Stimulated activated CD4-positive, alpha-beta T cell treated with anti-CD3 and anti-CD28 coated beads, Interleukin-4, amount 100 ng/mL, for 48 hours (primary cell): ENCODE measurements around the gene C17orf114.

Experiments
- DNase-seq, 2 donors: peaks; one replicate each; pipeline ENCODE4 v3.0.0-alpha.2; 2020; ENCODE audit warnings: low read depth in 2 of 2

The C17orf114 gene

GRCh38 chr17:4788159-4788806 is 13.8 kb downstream of the C17orf114 start:
- DNase-seq = no peak

- DNase-seq = no peak
These were observed 15.6 kb downstream of the C17orf114 start for GRCh38 chr17:4786516-4786915.

- DNase-seq = no peak
These were observed 16.0 kb downstream of the C17orf114 start, which contains the start of gene VMO1 for GRCh38 chr17:4786106-4786511. VMO1 (minus strand) TSS chr17:4786364; CDS start chr17:4786352, 12 bp downstream.

DNA sequence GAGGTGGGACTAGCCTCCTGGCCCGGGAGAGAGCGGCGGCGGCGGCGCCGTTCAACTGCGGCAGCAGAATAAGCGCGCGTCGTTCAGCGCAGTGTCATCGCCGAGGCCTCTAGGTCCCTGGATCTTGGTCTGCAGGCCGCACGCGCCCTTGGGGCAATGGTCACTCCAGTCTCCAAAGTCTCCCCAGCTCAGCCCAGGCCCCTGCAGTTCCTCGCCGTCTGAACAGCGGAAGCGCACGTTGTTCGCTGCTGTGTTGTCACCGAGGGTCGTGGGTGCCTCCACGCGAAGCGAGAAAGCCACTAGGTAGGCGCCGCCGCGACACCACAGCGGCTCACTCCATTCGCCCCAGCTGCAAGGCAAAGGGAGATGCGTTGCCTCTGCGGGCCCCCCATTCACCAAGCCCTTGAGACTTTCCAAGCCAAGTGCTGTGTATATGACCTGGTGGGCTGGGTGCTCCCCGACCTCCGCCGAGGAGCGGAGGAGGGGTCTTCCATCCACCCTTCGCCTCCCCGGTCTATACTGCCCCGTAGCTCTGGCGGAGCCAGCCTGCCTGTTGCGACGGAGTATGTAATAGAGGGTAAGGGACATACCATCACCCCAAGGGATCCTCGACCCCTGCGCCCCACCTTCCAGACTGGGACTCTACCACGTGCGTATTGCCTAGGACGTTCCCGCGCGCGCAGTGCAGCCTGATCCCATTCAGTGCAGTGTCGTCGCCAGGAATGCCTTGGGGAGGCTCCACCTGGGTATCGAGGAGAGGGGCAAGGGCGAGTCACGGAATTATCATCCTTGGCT is 16.6 kb downstream of the C17orf114 start:
- DNase-seq = no peak

- DNase-seq = no peak
These were observed 19.5 kb downstream of the C17orf114 start for GRCh38 chr17:4782652-4783051.

DNA sequence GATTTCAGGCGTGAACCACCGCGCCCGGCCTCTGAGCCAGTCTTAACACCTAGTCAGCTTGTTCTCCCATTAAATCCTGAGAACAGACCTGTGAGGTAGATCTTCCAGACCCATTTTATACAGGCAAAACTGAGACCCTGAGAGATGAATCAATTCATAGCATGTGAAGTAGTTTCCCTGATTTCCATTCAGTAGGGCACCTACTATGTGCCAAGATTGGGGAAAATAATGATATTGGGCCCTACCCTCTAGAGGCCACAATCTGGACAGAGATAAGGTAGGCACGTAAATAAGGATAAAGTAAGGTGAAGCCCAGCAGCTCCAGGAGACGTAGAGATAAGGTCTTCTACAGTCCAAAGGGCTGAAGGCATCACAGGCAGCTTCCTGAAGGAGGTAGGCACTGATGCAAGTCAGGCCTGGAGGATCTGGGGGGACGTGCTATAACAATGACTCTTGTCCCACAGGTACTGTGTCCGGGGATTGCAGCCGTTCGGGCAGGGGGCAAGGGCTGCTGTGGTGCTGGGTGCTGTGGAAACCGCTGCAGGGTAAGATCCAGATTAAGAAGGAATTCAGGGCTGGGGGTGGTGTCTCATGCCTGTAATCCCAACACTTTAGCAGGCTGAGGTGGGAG is 21.7 kb downstream of the C17orf114 start:
- no peak for DNase-seq

DNA sequence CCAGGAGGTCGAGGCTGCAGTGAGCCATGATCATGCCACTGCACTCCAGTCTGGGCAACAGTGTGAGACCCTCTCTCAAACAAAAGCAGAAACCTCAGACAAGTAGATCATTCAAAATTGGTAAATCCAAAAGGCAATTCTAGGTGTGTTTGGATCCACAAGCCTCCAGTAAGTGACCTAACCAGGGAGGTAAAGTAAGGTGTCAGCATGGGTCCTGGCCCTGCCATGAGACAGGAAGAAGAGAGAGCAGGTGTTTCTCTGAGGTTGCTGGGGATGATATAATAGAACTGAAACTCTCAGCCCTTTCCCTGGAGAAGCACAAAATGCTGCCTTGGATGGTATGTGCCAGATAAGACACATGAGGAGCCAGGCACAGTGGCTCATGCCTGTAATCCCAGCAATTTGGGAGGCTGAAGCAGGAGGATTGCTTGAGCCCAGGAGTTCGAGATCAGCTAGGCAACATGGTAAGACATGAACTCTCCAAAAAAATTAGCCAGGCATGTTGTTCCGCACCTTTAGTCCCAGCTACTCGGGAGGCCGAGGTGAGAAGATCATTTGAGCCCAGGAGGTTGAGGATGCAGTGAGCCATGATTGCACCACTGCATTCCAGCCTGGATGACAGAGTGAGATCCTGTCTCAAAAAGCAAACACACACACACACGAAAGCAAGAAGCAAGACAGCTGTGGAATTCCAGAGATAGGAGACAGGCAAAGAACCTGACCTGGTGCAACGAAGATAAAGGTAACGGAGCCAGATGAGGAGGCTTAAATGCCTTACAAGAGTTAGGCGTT is 24.0 kb downstream of the C17orf114 start:
- DNase-seq = no peak

- no peak for DNase-seq
These were observed 29.9 kb downstream of the C17orf114 start for GRCh38 chr17:4772235-4772613.

GRCh38 chr17:4771519-4772234 is 30.5 kb downstream of the C17orf114 start, which contains the start of gene TM4SF5:
TM4SF5 (plus strand) TSS chr17:4771886; CDS start chr17:4771923, 37 bp downstream.
- no peak for DNase-seq

DNA sequence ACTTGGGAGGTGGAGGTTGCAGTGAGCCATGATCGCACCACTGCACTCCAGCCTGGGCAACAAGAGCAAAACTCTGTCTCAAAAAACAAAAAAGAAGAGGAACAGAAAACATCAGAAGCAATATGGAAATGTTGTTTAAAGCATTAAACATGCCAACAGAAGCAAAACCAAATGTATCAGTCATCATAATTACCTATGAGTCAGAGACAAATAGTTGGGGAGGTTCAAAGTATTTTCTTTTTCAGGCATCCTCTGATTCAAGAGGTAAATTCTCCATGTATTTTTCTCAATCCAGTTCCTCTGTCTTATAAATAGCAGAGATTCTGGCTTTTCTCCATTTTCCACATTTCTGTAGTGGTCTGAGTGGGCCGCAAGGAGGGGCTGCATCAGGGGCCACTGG is 32.5 kb downstream of the C17orf114 start:
- DNase-seq = no peak

- DNase-seq = no peak
These were observed 33.8 kb downstream of the C17orf114 start for GRCh38 chr17:4768298-4768697.

DNA sequence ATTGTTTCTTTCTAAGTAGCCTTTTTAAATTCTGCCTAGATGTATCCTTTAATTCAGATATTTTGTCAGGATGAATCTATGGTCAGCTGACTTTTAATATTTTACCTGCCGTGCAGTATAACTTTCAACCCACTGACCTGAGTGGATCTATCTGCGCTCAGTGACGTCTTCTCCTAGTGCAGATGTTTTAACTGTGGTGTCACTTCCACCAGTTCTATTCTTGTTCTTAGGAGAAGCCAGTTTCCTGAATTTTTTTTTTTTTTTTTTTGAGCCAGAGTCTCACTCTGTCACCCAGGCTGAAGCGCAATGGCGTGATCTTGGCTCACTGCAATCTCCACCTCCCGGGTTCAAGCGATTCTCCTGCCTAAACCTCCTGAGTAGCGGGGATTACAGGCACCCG is 35.4 kb downstream of the C17orf114 start:
- DNase-seq = no peak

- no peak for DNase-seq
These were observed 35.9 kb downstream of the C17orf114 start for GRCh38 chr17:4766201-4766600.

DNA sequence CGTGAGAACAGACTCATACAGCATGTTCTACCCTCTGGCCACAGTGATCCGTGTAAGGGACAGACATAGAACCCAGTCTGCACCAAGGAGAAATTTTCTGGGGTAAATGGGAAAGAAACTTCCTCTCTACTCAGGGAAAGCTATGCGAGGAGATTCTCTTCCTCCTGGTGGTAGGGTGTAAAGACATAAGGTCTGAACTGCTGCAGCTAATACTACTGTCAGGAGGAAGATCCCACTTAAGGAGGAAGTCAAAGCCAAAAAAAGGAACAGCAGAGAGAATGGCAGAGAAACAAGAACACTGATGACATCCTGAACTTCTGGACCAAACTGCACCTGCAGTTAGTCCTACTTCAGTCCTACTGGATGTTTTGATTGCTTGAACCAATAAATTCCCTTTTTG is 37.5 kb downstream of the C17orf114 start:
- DNase-seq = no peak

- DNase-seq = no peak
These were observed 42.3 kb downstream of the C17orf114 start for GRCh38 chr17:4759776-4760236.

GRCh38 chr17:4753392-4753791 is 48.7 kb downstream of the C17orf114 start:
- DNase-seq = no peak

GRCh38 chr17:4751932-4752331 is 50.2 kb downstream of the C17orf114 start:
- DNase-seq = no peak
